GM12892 (cell line): Measurements from ENCODE around the gene C11orf21.

Experiments
- POLR2A ChIP-seq: IDR thresholded peaks from 2 replicates; pipeline ENCODE4 v1.6.1; 2011; ENCODE audit warnings: low read depth, low read length, control low read depth
- POLR2AphosphoS5 ChIP-seq: IDR thresholded peaks from 2 replicates; pipeline ENCODE4 v1.6.1; 2011; ENCODE audit warnings: low read depth, low read length, control low read depth

DNA sequence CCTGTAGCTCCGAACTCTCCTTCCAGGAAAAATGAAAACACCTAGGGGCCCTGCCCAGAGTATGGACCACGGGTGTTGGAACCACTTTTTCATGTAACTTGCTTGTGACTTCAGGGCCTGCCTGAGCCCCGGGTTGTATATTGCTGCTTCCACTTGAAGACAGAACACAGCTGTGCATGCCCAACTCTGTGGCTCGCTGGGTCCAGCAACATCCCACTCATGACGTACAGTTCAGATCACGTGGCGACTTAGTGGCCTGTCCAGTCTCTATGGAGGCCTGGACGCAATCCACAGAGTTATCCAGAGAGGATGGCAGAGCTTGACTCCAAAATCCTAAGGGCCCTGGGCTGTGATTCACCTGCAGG, 6.8 kb downstream of the C11orf21 start:
- TF ChIP-seq POLR2AphosphoS5: no peak
- no peak for TF ChIP-seq POLR2A
